ENCODE results near the gene DOCK2.
"Not testable (repeated sequence)": the region's sequence is repeated elsewhere in the genome, so short reads cannot be mapped to it uniquely, and the experiment has no call there.

Gene DOCK2

DNA sequence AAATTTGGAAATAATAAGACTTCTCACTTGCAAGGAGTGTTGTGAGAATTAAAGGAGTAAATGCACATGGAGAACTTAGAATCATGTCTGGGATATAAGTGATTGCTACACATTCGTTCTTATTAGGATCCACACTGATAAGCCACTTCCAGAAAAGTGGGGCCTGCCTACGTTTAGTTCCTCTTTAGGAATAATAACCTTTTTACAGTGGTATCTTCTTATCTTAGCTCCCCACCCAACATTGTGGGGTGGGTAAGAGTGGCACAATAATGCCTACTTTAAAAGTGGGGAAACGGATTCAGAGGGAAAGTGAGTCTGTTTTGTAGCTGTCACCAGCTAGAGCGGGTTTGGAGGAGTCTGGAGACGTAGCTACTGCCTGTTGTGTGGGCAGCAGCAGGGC, 16.0 kb downstream of the DOCK2 start:
- TF ChIP-seq, protein P1, sequence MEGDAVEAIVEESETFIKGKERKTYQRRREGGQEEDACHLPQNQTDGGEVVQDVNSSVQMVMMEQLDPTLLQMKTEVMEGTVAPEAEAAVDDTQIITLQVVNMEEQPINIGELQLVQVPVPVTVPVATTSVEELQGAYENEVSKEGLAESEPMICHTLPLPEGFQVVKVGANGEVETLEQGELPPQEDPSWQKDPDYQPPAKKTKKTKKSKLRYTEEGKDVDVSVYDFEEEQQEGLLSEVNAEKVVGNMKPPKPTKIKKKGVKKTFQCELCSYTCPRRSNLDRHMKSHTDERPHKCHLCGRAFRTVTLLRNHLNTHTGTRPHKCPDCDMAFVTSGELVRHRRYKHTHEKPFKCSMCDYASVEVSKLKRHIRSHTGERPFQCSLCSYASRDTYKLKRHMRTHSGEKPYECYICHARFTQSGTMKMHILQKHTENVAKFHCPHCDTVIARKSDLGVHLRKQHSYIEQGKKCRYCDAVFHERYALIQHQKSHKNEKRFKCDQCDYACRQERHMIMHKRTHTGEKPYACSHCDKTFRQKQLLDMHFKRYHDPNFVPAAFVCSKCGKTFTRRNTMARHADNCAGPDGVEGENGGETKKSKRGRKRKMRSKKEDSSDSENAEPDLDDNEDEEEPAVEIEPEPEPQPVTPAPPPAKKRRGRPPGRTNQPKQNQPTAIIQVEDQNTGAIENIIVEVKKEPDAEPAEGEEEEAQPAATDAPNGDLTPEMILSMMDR (IDR thresholded peaks at IDR 0.05; ENCODE audit: borderline replicate concordance, control extremely low read depth, extremely low read depth, insufficient read depth, missing control alignments), result no peak
- in situ Hi-C loops (cut with MboI; ENCODE audit: low sequenced_read_pairs, unreplicated experiment), result no loop called here
- DNase-seq (ENCODE audit: low spot score), result no peak

GRCh38 chr5:169655353-169655752, 18.3 kb downstream of the DOCK2 start:
- in situ Hi-C loops (cut with MboI; ENCODE audit: low sequenced_read_pairs, unreplicated experiment), result no loop called here
- DNase-seq (ENCODE audit: low spot score), result no peak

DNA sequence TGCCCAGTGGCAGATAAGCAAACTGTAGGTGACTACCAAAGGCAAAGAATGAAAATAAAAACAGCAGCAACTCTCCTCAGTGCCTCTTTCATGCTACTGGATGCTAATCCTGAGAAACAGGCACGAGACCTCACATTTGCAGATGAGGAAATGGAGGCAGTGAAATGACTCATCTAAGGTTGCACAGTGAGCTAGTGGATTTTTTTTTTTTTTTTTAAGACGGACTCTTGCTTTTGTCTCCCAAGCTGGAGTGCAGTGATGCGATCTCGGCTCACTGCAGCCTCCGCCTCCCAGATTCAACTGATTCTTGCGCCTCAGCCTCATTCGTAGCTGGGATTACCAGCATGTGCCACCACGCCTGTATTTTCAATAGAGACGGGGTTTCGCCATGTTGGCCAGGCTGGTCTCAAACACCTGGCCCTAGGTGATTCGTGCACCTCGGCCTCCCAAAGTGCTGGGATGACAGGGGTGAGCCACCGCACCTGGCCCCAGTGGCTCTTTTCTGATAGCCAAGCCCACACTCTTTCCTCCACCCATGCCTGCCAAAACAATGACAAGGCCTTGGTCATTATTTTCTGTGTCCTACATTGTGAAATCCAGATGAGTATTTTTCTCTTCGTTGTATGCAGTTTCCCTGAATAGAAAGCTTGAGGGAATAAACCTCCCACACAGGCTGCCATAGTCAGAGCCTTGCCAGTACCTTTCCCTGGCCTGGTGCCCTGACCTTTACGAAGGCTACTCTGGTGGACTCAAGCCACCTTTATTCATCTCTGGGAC, 19.2 kb downstream of the DOCK2 start:
- peak; percentile 64 for DNase-seq (ENCODE audit: low spot score)
- in situ Hi-C loops (cut with MboI; ENCODE audit: low sequenced_read_pairs, unreplicated experiment), result no loop called here
- TF ChIP-seq, protein P1 (IDR thresholded peaks at IDR 0.05; ENCODE audit: borderline replicate concordance, control extremely low read depth, extremely low read depth, insufficient read depth, missing control alignments), result no peak

More at GRCh38 chr5:169655353-169655752, 18.3 kb downstream of the DOCK2 start:
- TF ChIP-seq, protein P1 (IDR thresholded peaks at IDR 0.05; ENCODE audit: borderline replicate concordance, control extremely low read depth, extremely low read depth, insufficient read depth, missing control alignments), result no peak

- DNase-seq (ENCODE audit: low spot score), result peak; percentile 40
- TF ChIP-seq, protein P1 (IDR thresholded peaks at IDR 0.05; ENCODE audit: borderline replicate concordance, control extremely low read depth, extremely low read depth, insufficient read depth, missing control alignments), result no peak
- in situ Hi-C loops (cut with MboI; ENCODE audit: low sequenced_read_pairs, unreplicated experiment), result no loop called here
These were observed 20.1 kb downstream of the DOCK2 start for GRCh38 chr5:169657127-169657526.

GRCh38 chr5:169662451-169662850, 25.4 kb downstream of the DOCK2 start:
- in situ Hi-C loops (cut with MboI; ENCODE audit: low sequenced_read_pairs, unreplicated experiment), result not testable (repeated sequence)

GRCh38 chr5:169663537-169663936, 26.5 kb downstream of the DOCK2 start:
- no peak for DNase-seq (ENCODE audit: low spot score)
- in situ Hi-C loops (cut with MboI; ENCODE audit: low sequenced_read_pairs, unreplicated experiment), result no loop called here
- TF ChIP-seq, protein P1 (IDR thresholded peaks at IDR 0.05; ENCODE audit: borderline replicate concordance, control extremely low read depth, extremely low read depth, insufficient read depth, missing control alignments), result no peak

More at GRCh38 chr5:169662451-169662850, 25.4 kb downstream of the DOCK2 start:
- DNase-seq (ENCODE audit: low spot score), result not testable (repeated sequence)

DNA sequence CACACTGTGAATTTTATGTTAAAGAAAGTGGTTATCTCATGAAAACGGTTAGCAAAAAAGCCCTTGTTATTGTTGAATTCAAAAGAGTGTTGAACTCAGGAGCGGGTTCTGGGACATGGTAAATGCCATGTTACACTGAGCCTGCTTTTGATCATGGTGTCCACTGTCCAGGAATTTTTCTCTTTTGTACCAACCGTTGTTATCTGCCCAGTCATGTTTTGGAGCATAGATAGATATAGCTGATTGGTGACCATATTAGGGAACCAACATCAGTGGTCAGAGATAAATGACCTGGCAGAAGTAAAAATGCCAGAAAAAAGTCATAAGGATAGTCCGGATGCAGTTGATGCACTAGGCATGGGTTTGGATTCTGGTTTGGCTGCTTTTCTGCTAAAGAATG, 29.3 kb downstream of the DOCK2 start:
- TF ChIP-seq, protein P1 (IDR thresholded peaks at IDR 0.05; ENCODE audit: borderline replicate concordance, control extremely low read depth, extremely low read depth, insufficient read depth, missing control alignments), result no peak
- DNase-seq (ENCODE audit: low spot score), result no peak
- in situ Hi-C loops (cut with MboI; ENCODE audit: low sequenced_read_pairs, unreplicated experiment), result no loop called here

Measured in GM13976 (cell line).